ENCODE results near the gene SCAND1.

The SCAND1 gene

GRCh38 chr20:35909176-35909575 is 45.1 kb downstream of the SCAND1 start:
- no peak overlapping the region for H3K4me2 ChIP-seq
- no peak for TF ChIP-seq Cebpa-rat (IDR thresholded peaks at IDR 0.05)
- H3K36me3 ChIP-seq = peaks cover 86% of the 10 kb centered on the region

GRCh38 chr20:35908007-35908406 is 46.3 kb downstream of the SCAND1 start:
- Histone ChIP-seq H3K9ac (no peak overlapping the region), H3K27ac (no peak overlapping the region), H3K9me3 (no peaks in the 10 kb centered on the region)

More at GRCh38 chr20:35909176-35909575, 45.1 kb downstream of the SCAND1 start:
- Histone ChIP-seq H3K27ac (no peak overlapping the region), H3K4me1 (peaks cover 8% of the 10 kb centered on the region), H3K27me3 (no peaks in the 10 kb centered on the region), H3K4me3 (no peak overlapping the region), H3K9me3 (no peaks in the 10 kb centered on the region), H3K9ac (no peak overlapping the region), H4K20me1 (0 out of 2 replicates have a peak, but pooled peaks cover 6% of the 10 kb centered on the region)

DNA sequence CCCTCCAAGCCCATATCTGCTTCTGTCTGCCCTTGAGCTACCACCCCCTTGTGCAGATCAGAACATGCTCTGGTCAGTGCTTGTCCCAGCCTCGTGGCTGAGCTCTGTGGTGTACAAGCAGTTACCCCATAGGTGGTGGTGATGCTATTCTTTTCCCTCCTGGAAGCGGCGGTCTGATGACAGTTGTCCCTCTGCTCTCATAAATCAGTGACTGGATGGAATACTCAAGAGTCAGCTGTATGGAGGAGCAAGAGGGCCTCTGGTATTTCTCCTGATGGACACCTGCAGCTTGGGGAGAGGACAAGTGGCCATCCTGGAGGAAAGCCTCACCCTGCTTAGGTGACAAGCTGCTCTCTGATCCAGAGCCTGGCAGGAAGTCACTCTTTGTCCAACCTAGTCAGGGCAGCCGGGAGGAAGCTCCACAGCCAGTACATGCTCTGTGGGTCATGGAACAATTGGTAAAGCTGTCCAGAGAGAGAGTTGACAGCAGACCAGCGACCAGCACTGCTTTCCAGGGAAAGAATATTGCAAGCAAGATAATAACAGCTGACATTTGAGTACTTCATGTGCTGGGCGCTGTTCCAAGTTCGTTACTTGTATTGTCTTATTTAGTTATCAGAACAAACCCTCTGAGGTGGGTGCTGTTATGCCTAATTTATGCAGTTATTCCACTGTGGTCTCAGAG is 47.1 kb downstream of the SCAND1 start:
- H3K9ac ChIP-seq = no peak overlapping the region
- H3K27ac ChIP-seq = no peak overlapping the region
- no peaks in the 10 kb centered on the region for H3K9me3 ChIP-seq
- no peak overlapping the region for H3K4me2 ChIP-seq
- peaks cover 8% of the 10 kb centered on the region for H3K4me1 ChIP-seq
- no peak overlapping the region for H3K4me3 ChIP-seq
- H4K20me1 ChIP-seq = 0 out of 2 replicates have a peak, but pooled peaks cover 6% of the 10 kb centered on the region
- peaks cover 82% of the 10 kb centered on the region for H3K36me3 ChIP-seq
- H3K27me3 ChIP-seq = no peaks in the 10 kb centered on the region
- TF ChIP-seq Cebpa-rat (IDR thresholded peaks at IDR 0.05) = no peak

More at GRCh38 chr20:35908007-35908406, 46.3 kb downstream of the SCAND1 start:
- TF ChIP-seq Cebpa-rat (IDR thresholded peaks at IDR 0.05) = no peak
- H3K36me3 ChIP-seq = peaks cover 84% of the 10 kb centered on the region
- no peak overlapping the region for H3K4me2 ChIP-seq
- no peaks in the 10 kb centered on the region for H3K27me3 ChIP-seq
- H3K4me1 ChIP-seq = peaks cover 8% of the 10 kb centered on the region
- H4K20me1 ChIP-seq = 0 out of 2 replicates have a peak, but pooled peaks cover 6% of the 10 kb centered on the region
- H3K4me3 ChIP-seq = no peak overlapping the region

DNA sequence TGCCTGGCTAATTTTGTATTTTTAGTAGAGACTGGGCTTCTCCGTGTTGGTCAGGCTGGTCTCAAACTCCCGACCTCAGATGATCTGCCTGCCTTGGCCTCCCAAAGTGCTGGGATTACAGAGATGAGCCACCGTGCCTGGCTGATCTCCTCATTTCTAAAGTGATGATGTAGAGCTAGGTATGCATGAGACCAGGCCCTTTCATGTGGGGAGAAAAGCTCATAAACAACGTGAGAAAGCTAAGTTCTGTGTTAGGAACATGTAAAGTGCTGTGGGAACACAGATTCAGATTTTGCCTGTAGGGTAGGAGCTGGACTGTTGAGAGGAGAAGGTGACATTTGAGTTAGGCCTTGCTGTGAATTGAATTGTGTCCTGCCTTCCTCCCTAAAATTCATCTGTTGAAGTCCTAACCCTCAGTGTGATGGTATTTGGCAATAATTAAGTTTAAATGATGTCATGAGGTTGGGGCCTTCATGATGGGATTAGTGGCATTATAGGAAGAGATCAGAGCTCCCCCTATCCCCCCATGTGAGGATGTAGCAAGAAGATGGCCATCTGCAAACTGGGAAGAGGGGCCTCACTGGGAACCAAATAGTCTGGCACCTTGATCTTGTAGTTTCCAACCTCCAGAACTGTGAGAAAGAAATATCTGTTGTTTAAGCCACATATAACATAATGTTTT is 49.2 kb downstream of the SCAND1 start:
- TF ChIP-seq Cebpa-rat (IDR thresholded peaks at IDR 0.05) = no peak
- H4K20me1 ChIP-seq = 0 out of 2 replicates have a peak, but pooled peaks cover 6% of the 10 kb centered on the region
- no peak overlapping the region for H3K4me2 ChIP-seq
- peaks cover 80% of the 10 kb centered on the region for H3K36me3 ChIP-seq
- H3K4me1 ChIP-seq = peaks cover 8% of the 10 kb centered on the region
- no peak overlapping the region for H3K27ac ChIP-seq
- no peaks in the 10 kb centered on the region for H3K27me3 ChIP-seq
- no peak overlapping the region for H3K4me3 ChIP-seq
- no peaks in the 10 kb centered on the region for H3K9me3 ChIP-seq
- H3K9ac ChIP-seq = no peak overlapping the region

DNA sequence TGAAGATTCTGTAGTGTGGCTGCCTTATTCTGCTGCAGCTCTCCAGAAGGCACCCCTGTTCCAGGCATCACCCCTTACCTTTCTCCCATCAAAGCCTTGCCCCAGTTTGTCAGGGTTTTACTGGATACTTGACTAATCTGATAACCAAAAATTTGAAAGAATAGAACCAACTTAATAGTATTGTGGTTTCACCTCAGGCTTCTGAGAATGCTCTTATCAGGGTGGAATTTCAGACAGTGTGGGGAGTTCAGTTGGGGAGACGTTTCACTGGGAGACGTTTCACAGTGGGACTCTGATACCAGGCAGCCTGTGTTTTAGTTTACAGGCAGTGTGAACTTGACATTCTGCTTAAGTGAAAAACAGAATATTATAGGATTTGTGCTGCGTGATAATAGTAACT is 50.5 kb downstream of the SCAND1 start:
- no peak overlapping the region for H3K4me3 ChIP-seq
- 0 out of 2 replicates have a peak, but pooled peaks cover 6% of the 10 kb centered on the region for H4K20me1 ChIP-seq
- H3K27ac ChIP-seq = no peak overlapping the region
- no peak overlapping the region for H3K4me2 ChIP-seq
- H3K27me3 ChIP-seq = no peaks in the 10 kb centered on the region
- no peak for TF ChIP-seq Cebpa-rat (IDR thresholded peaks at IDR 0.05)
- no peak overlapping the region for H3K9ac ChIP-seq
- H3K9me3 ChIP-seq = no peaks in the 10 kb centered on the region
- peaks cover 8% of the 10 kb centered on the region for H3K4me1 ChIP-seq
- peaks cover 86% of the 10 kb centered on the region for H3K36me3 ChIP-seq

Data from BLaER1 (cell line).